GM13976 (cell line): ENCODE measurements around the gene MLC1.

ENCODE experiments used
- DNase-seq: peaks from one replicate; pipeline ENCODE4 v3.0.0; 2012; ENCODE audit warnings: low spot score
- in situ Hi-C: fragments of 300-500 bp; cut with MboI; formaldehyde crosslinking; loops from one replicate; pipeline ENCODE4 v1.12.0; 2022; ENCODE audit warnings: low sequenced_read_pairs, mixed read lengths, inconsistent platforms; ENCODE audit not compliant: unreplicated experiment
- TF ChIP-seq, protein P1 (sequence below): IDR thresholded peaks from 2 replicates; pipeline ENCODE4 v1.5.1; 2012; ENCODE audit warnings: borderline replicate concordance, mild to moderate bottlenecking; ENCODE audit not compliant: insufficient read depth; ENCODE audit errors: extremely low read depth, missing control alignments, control extremely low read depth

The MLC1 gene

GRCh38 chr22:50014655-50015401, 70.4 kb downstream of the MLC1 start:
- no peak for DNase-seq
- in situ Hi-C loops: no loop called here
- TF ChIP-seq, protein P1, sequence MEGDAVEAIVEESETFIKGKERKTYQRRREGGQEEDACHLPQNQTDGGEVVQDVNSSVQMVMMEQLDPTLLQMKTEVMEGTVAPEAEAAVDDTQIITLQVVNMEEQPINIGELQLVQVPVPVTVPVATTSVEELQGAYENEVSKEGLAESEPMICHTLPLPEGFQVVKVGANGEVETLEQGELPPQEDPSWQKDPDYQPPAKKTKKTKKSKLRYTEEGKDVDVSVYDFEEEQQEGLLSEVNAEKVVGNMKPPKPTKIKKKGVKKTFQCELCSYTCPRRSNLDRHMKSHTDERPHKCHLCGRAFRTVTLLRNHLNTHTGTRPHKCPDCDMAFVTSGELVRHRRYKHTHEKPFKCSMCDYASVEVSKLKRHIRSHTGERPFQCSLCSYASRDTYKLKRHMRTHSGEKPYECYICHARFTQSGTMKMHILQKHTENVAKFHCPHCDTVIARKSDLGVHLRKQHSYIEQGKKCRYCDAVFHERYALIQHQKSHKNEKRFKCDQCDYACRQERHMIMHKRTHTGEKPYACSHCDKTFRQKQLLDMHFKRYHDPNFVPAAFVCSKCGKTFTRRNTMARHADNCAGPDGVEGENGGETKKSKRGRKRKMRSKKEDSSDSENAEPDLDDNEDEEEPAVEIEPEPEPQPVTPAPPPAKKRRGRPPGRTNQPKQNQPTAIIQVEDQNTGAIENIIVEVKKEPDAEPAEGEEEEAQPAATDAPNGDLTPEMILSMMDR: no peak

DNA sequence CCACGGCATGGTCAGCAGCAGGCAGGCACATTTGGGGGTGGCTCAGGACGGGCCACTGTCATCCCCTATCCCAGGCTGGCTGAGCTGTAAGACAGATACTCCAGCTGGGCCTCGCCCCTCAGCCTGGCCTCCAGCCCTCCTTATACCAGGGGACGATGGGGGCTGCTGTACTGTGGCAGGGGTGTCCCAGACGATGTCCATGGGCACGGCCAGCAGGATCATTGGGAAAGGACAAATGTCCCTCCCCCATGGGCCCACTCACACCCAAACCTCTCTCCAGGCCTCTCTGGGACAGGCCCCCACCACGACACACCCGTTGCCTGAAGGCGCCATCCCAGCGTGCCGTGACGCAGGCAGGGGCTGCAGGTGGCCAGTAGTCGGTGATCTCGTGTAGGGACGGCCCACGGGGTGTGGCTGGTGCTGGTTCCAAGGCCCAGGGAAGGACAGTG, 71.1 kb downstream of the MLC1 start:
- in situ Hi-C loops: no loop called here
- no peak for DNase-seq
- TF ChIP-seq, protein P1: no peak

- no peak for DNase-seq
- TF ChIP-seq, protein P1: no peak
- in situ Hi-C loops: no loop called here
These were observed 72.7 kb downstream of the MLC1 start, which contains the start of gene IL17REL for GRCh38 chr22:50012211-50013181. TSS of gene IL17REL (minus strand) at chr22:50012765. CDS start at chr22:50012646, 119 bp downstream.

- TF ChIP-seq, protein P1: no peak
- in situ Hi-C loops: no loop called here
- no peak for DNase-seq
These were observed 73.6 kb downstream of the MLC1 start for GRCh38 chr22:50011447-50012210.

GRCh38 chr22:50010676-50011446, 74.4 kb downstream of the MLC1 start:
- in situ Hi-C loops: no loop called here
- DNase-seq: peak; percentile 89
- TF ChIP-seq, protein P1: no peak
